ENCODE data around the gene PTPRA. TPM values are rescaled to one million over a fixed set of nuclear protein-coding genes. Genes with fewer than 3 reads are reported as not detected.

PTPRA gene
- polyA plus RNA-seq, 3 donors: 13.0 to 41.9 (median 13.1) TPM

GRCh38 chr20:2837221-2837960 lies 35.9 kb upstream of the PTPRA start:
- no peaks in the 10 kb centered on the region for H3K27me3 ChIP-seq (ENCODE audit: control insufficient read depth in 2 of 2, insufficient read depth in 2 of 2, low read length in 2 of 2)
- Mint-ChIP-seq H3K4me3 (no peak overlapping the region), H3K27ac (no peak overlapping the region), H3K4me1 (peaks cover 27% of the 10 kb centered on the region), H3K36me3 (peaks cover 17 to 28% of the 10 kb centered on the region in 2 donors), H3K27me3 (ENCODE audit: low read depth in 3 of 3) (peaks cover 0 to 4% (median 3%) of the 10 kb centered on the region in 3 donors), H3K9me3 (no peaks in the 10 kb centered on the region)
- H2AFZ ChIP-seq (ENCODE audit: insufficient read depth, low read depth, low read length, poor library complexity, severe bottlenecking): no peak overlapping the region
- WGBS (ENCODE audit: insufficient coverage): 94% methylated on average over 4 of the region's 6 CpGs
- peaks cover 16% of the 10 kb centered on the region for H3K79me2 ChIP-seq (ENCODE audit: insufficient read depth, low read length)
- H4K20me1 ChIP-seq (ENCODE audit: insufficient read depth, low read length): no peaks in the 10 kb centered on the region
- no peak for DNase-seq
- peaks cover 0 to 20% of the 10 kb centered on the region in 2 donors for H3K36me3 ChIP-seq (replicated peaks in 1 of 2; ENCODE audit: control insufficient read depth in 1 of 2, insufficient read depth in 2 of 2, low read length in 2 of 2)
- H3K4me1 ChIP-seq (ENCODE audit: control insufficient read depth in 1 of 2, insufficient read depth in 2 of 2, low read length in 2 of 2): peaks cover 21 to 31% of the 10 kb centered on the region in 2 donors
- no peak overlapping the region for H3K4me3 ChIP-seq (replicated peaks in 1 of 3; ENCODE audit: low read depth in 2 of 3, low read length in 3 of 3)
- no peak overlapping the region for H3K9ac ChIP-seq (ENCODE audit: insufficient read depth, low read length, poor library complexity, severe bottlenecking)
- H3K4me2 ChIP-seq (replicated peaks; ENCODE audit: extremely low read depth, low read length, poor library complexity, severe bottlenecking): no peak overlapping the region
- TF ChIP-seq CTCF (IDR thresholded peaks at IDR 0.05): no peak
- H3K27ac ChIP-seq (ENCODE audit: low read depth in 1 of 2, low read length in 2 of 2): no peak overlapping the region
- intact Hi-C loops (cut with micrococcal nuclease): no loop called here
- no peaks in the 10 kb centered on the region for H3K9me3 ChIP-seq (replicated peaks in 1 of 2; ENCODE audit: control insufficient read depth in 1 of 2, insufficient read depth in 1 of 2, low read length in 2 of 2)

- Histone ChIP-seq H3K9ac (ENCODE audit: insufficient read depth, low read length, poor library complexity, severe bottlenecking) (no peak overlapping the region), H2AFZ (ENCODE audit: insufficient read depth, low read depth, low read length, poor library complexity, severe bottlenecking) (no peak overlapping the region), H3K36me3 (replicated peaks in 1 of 2; ENCODE audit: control insufficient read depth in 1 of 2, insufficient read depth in 2 of 2, low read length in 2 of 2) (peaks cover 0 to 26% of the 10 kb centered on the region in 2 donors), H3K4me2 (replicated peaks; ENCODE audit: extremely low read depth, low read length, poor library complexity, severe bottlenecking) (no peak overlapping the region), H3K9me3 (replicated peaks in 1 of 2; ENCODE audit: control insufficient read depth in 1 of 2, insufficient read depth in 1 of 2, low read length in 2 of 2) (no peaks in the 10 kb centered on the region), H4K20me1 (ENCODE audit: insufficient read depth, low read length) (peaks cover 3% of the 10 kb centered on the region), H3K27ac (ENCODE audit: low read depth in 1 of 2, low read length in 2 of 2) (no peak overlapping the region), H3K4me3 (replicated peaks in 1 of 3; ENCODE audit: low read depth in 2 of 3, low read length in 3 of 3) (no peak overlapping the region), H3K27me3 (ENCODE audit: control insufficient read depth in 2 of 2, insufficient read depth in 2 of 2, low read length in 2 of 2) (no peaks in the 10 kb centered on the region), H3K79me2 (ENCODE audit: insufficient read depth, low read length) (peaks cover 16% of the 10 kb centered on the region), H3K4me1 (ENCODE audit: control insufficient read depth in 1 of 2, insufficient read depth in 2 of 2, low read length in 2 of 2) (peaks cover 17 to 27% of the 10 kb centered on the region in 2 donors)
- Mint-ChIP-seq H3K4me3 (no peak overlapping the region), H3K27ac (peak overlapping the region in 2 of 7 donors; percentile 26 to 49), H3K27me3 (ENCODE audit: low read depth in 3 of 3) (peaks cover 0 to 4% (median 3%) of the 10 kb centered on the region in 3 donors), H3K36me3 (peaks cover 17 to 29% of the 10 kb centered on the region in 2 donors), H3K9me3 (no peaks in the 10 kb centered on the region), H3K4me1 (peaks cover 28% of the 10 kb centered on the region)
- TF ChIP-seq CTCF (IDR thresholded peaks at IDR 0.05): no peak
- WGBS (ENCODE audit: insufficient coverage): 95% methylated on average over 14 of the region's 19 CpGs
- intact Hi-C loops (cut with micrococcal nuclease): no loop called here
- no peak for DNase-seq
Measured at GRCh38 chr20:2838170-2838797, 35.0 kb upstream of the PTPRA start.
